CD4-positive, alpha-beta memory T cell (primary cell): ENCODE data around the gene DHDH. TPM values are rescaled to one million over a fixed set of nuclear protein-coding genes. Genes with fewer than 3 reads are reported as not detected.

Source experiments
- CTCF ChIA-PET: fragments of 350-600 bp; sonication (Branson Sonifier 250); formaldehyde crosslinking; loops from one replicate; lab custom pipeline; 2021; ENCODE audit warnings: inconsistent platforms; ENCODE audit not compliant: partially characterized antibody; lab: Charles Lee
- POLR2A ChIA-PET: fragments of 350-600 bp; sonication (Branson Sonifier 250); formaldehyde crosslinking; loops from one replicate; lab custom pipeline; 2021; ENCODE audit not compliant: partially characterized antibody; lab: Charles Lee
- DNase-seq, 5 donors: peaks; one replicate each; pipeline versions ENCODE4 v3.0.0 to v3.0.0-alpha.2; 2020 to 2022; ENCODE audit warnings: mixed read lengths in 1 of 5
- H3K27ac ChIP-seq: one replicate; pipeline ENCODE4 v1.7.0; 2013; ENCODE audit warnings: low read depth, low read length
- H3K27me3 ChIP-seq: 2 replicates; pipeline ENCODE4 v1.7.0; 2013; ENCODE audit warnings: mild to moderate bottlenecking, low read length, moderate library complexity; ENCODE audit not compliant: insufficient read depth
- H3K36me3 ChIP-seq: 2 replicates; pipeline ENCODE4 v1.7.0; 2013; ENCODE audit warnings: mild to moderate bottlenecking, low read length, moderate library complexity; ENCODE audit not compliant: insufficient read depth
- H3K4me1 ChIP-seq: 2 replicates; pipeline ENCODE4 v1.7.0; 2013; ENCODE audit warnings: mild to moderate bottlenecking, low read length, moderate library complexity; ENCODE audit not compliant: insufficient read depth
- H3K4me3 ChIP-seq, 2 donors: one replicate each; pipeline ENCODE4 v1.7.0; 2013; ENCODE audit warnings: low read length in 2 of 2, mild to moderate bottlenecking in 1 of 2
- H3K9me3 ChIP-seq, 2 donors: one replicate each; pipeline ENCODE4 v1.7.0; 2013; ENCODE audit warnings: low read length in 2 of 2, control low read depth in 1 of 2; ENCODE audit not compliant: control insufficient read depth in 1 of 2
- H3K27ac Mint-ChIP-seq, 7 donors: one replicate each; pipeline ENCODE4 v1.8.0; 2020 to 2021; ENCODE audit warnings: mixed read lengths in 7 of 7, mild to moderate bottlenecking in 6 of 7, inconsistent platforms in 3 of 7, moderate library complexity in 3 of 7
- H3K27me3 Mint-ChIP-seq, 2 donors: one replicate each; pipeline ENCODE4 v1.8.0; 2020 to 2021; ENCODE audit warnings: mixed read lengths in 2 of 2
- H3K36me3 Mint-ChIP-seq, 2 donors: one replicate each; pipeline ENCODE4 v1.8.0; 2020 to 2021; ENCODE audit warnings: mixed read lengths in 2 of 2, inconsistent platforms in 1 of 2, mild to moderate bottlenecking in 1 of 2
- H3K4me1 Mint-ChIP-seq, 4 donors: one replicate each; pipeline ENCODE4 v1.8.0; 2020 to 2021; ENCODE audit warnings: mixed read lengths in 4 of 4, mild to moderate bottlenecking in 1 of 4
- H3K4me3 Mint-ChIP-seq, 8 donors: one replicate each; pipeline ENCODE4 v1.8.0; 2020 to 2021; ENCODE audit warnings: mixed read lengths in 8 of 8, mild to moderate bottlenecking in 7 of 8, moderate library complexity in 6 of 8, inconsistent platforms in 3 of 8
- H3K9me3 Mint-ChIP-seq, 8 donors: one replicate each; pipeline ENCODE4 v1.8.0; 2020 to 2021; ENCODE audit warnings: mixed read lengths in 8 of 8, mild to moderate bottlenecking in 5 of 8, inconsistent platforms in 3 of 8, moderate library complexity in 1 of 8
- intact Hi-C: fragments of 100-400 bp; cut with micrococcal nuclease; formaldehyde crosslinking; loops from one replicate; pipeline ENCODE4 v1.15.1; 2023
- polyA plus RNA-seq, 2 donors: library from polyadenylated mRNA; unstranded; fragments of 300-500 nt; fragmentation: Illumina TruSeq; gene quantifications; one replicate each; pipeline ENCODE4 v1.2.3, GENCODE V29; 2021
- total RNA-seq, 2 experiments: library from RNA; stranded (reverse); gene quantifications; one replicate each; pipeline ENCODE4 v1.2.3, GENCODE V29; 2021

The DHDH gene
- total and polyA plus RNA-seq, 4 experiments from 2014 or later = 0.60 to 1.6 (median 1.2) TPM

GRCh38 chr19:48953990-48954594 lies 20.6 kb downstream of the DHDH start:
- H3K27me3 ChIP-seq = no peaks in the 10 kb centered on the region
- H3K9me3 Mint-ChIP-seq = no peaks in the 10 kb centered on the region
- H3K27ac ChIP-seq = peak overlapping the region; percentile 86
- intact Hi-C loops = loop anchor here (1.0 kb wide), 2 partner anchors 11 to 21 kb away; partner anchors contain the start of genes DHDH and FTL
- H3K36me3 Mint-ChIP-seq = peaks cover 6 to 18% of the 10 kb centered on the region in 2 donors
- ChIA-PET CTCF (interaction anchor here (0.6 to 3.1 kb wide), 7 partner anchors 12 to 200 kb away, joined by 3 to 15 read pairs (median 3); partner anchors contain the start of genes GYS1 and RUVBL2), POLR2A (interaction anchor here (0.6 to 6.8 kb wide), 10 partner anchors 12 to 234 kb away, joined by 3 to 99 read pairs (median 8); partner anchors contain the start of genes DHDH, FTL, GYS1 and NUCB1)
- H3K27ac Mint-ChIP-seq = peak overlapping the region; percentile 67 to 92 (median 86)
- peaks cover 12 to 34% (median 27%) of the 10 kb centered on the region in 4 donors for H3K4me1 Mint-ChIP-seq
- H3K4me3 Mint-ChIP-seq = peak overlapping the region; percentile 79 to 94 (median 90)
- no peak for DNase-seq
- H3K9me3 ChIP-seq = no peaks in the 10 kb centered on the region
- no peaks in the 10 kb centered on the region for H3K36me3 ChIP-seq
- H3K4me1 ChIP-seq = peaks cover 20% of the 10 kb centered on the region
- H3K27me3 Mint-ChIP-seq = no peaks in the 10 kb centered on the region
- H3K4me3 ChIP-seq = peak overlapping the region in 1 of 2 donors; percentile 87

- no peaks in the 10 kb centered on the region for H3K27me3 Mint-ChIP-seq
Measured at GRCh38 chr19:48954595-48955307, 21.3 kb downstream of the DHDH start, which contains the start of gene BAX. BAX (plus strand) TSS chr19:48954875; CDS start chr19:48954929, 54 bp downstream.

GRCh38 chr19:48955308-48955958 lies 21.9 kb downstream of the DHDH start:
- Mint-ChIP-seq H3K9me3 (no peaks in the 10 kb centered on the region), H3K4me1 (peaks cover 12 to 34% (median 27%) of the 10 kb centered on the region in 4 donors), H3K36me3 (peaks cover 6 to 18% of the 10 kb centered on the region in 2 donors), H3K4me3 (peak overlapping the region; percentile 79 to 93 (median 90)), H3K27me3 (no peaks in the 10 kb centered on the region), H3K27ac (peak overlapping the region; percentile 68 to 90 (median 86))
- Histone ChIP-seq H3K27me3 (no peaks in the 10 kb centered on the region), H3K27ac (peak overlapping the region; percentile 86), H3K4me1 (peaks cover 25% of the 10 kb centered on the region), H3K36me3 (no peaks in the 10 kb centered on the region), H3K9me3 (no peaks in the 10 kb centered on the region), H3K4me3 (peak overlapping the region; percentile 76 to 87)
- CTCF ChIA-PET = interaction anchor here (0.8 to 1.3 kb wide), 2 partner anchors 15 to 160 kb away, joined by 3 to 4 read pairs; no protein-coding TSS in a partner anchor
- intact Hi-C loops = no loop called here
- POLR2A ChIA-PET = interaction anchor here (2.2 to 6.8 kb wide), 5 partner anchors 10 to 83 kb away, joined by 10 to 99 read pairs (median 13); partner anchors contain the start of genes FTL, GYS1, NUCB1 and PPP1R15A
- no peak for DNase-seq

More at GRCh38 chr19:48954595-48955307, 21.3 kb downstream of the DHDH start, which contains the start of gene BAX:
- H3K36me3 Mint-ChIP-seq = peaks cover 6 to 18% of the 10 kb centered on the region in 2 donors
- CTCF ChIA-PET = interaction anchor here (1.3 to 3.1 kb wide), 4 partner anchors 11 to 159 kb away, joined by 3 to 15 read pairs (median 8); partner anchors contain the start of genes GYS1 and RUVBL2
- Histone ChIP-seq H3K27me3 (no peaks in the 10 kb centered on the region), H3K4me1 (peaks cover 23% of the 10 kb centered on the region), H3K36me3 (no peaks in the 10 kb centered on the region), H3K27ac (peak within 1 kb of the TSS; percentile 86), H3K9me3 (no peaks in the 10 kb centered on the region), H3K4me3 (peak within 1 kb of the TSS; percentile 76 to 87)
- H3K4me3 Mint-ChIP-seq = peak within 1 kb of the TSS; percentile 79 to 94 (median 90)
- POLR2A ChIA-PET = interaction anchor here (0.6 to 6.8 kb wide), 10 partner anchors 11 to 234 kb away, joined by 3 to 99 read pairs (median 8); partner anchors contain the start of genes DHDH, FTL, GYS1 and NUCB1
- H3K4me1 Mint-ChIP-seq = peaks cover 12 to 34% (median 27%) of the 10 kb centered on the region in 4 donors
- peak; percentile 69 to 81 (median 74) for DNase-seq
- intact Hi-C loops = loop anchor here (1.0 kb wide), 2 partner anchors 11 to 21 kb away; partner anchors contain the start of genes DHDH and FTL
- no peaks in the 10 kb centered on the region for H3K9me3 Mint-ChIP-seq
- peak within 1 kb of the TSS; percentile 77 to 92 (median 86) for H3K27ac Mint-ChIP-seq

- Mint-ChIP-seq H3K27ac (peak overlapping the region in 3 of 7 donors; percentile 19 to 62 (median 36)), H3K4me1 (peaks cover 24 to 57% (median 41%) of the 10 kb centered on the region in 4 donors), H3K9me3 (peaks cover 0 to 1% (median 0%) of the 10 kb centered on the region in 8 donors), H3K36me3 (peaks cover 6 to 18% of the 10 kb centered on the region in 2 donors), H3K4me3 (peak overlapping the region in 3 of 8 donors; percentile 13 to 42 (median 13)), H3K27me3 (no peaks in the 10 kb centered on the region)
- no peak overlapping the region for H3K4me3 ChIP-seq
- no peaks in the 10 kb centered on the region for H3K36me3 ChIP-seq
- DNase-seq = no peak
- H3K27me3 ChIP-seq = no peaks in the 10 kb centered on the region
- H3K4me1 ChIP-seq = peaks cover 38% of the 10 kb centered on the region
- ChIA-PET CTCF (interaction anchor here (0.6 to 1.2 kb wide), 2 partner anchors 12 to 118 kb away, joined by 3 read pairs; no protein-coding TSS in a partner anchor), POLR2A (interaction anchor here (1.1 to 6.8 kb wide), 3 partner anchors 8 to 233 kb away, joined by 3 to 99 read pairs (median 5); partner anchors contain the start of gene FTL)
- no peaks in the 10 kb centered on the region for H3K9me3 ChIP-seq
- H3K27ac ChIP-seq = no peak overlapping the region
- intact Hi-C loops = no loop called here
Measured at GRCh38 chr19:48958006-48958405, 24.5 kb downstream of the DHDH start.

DNA sequence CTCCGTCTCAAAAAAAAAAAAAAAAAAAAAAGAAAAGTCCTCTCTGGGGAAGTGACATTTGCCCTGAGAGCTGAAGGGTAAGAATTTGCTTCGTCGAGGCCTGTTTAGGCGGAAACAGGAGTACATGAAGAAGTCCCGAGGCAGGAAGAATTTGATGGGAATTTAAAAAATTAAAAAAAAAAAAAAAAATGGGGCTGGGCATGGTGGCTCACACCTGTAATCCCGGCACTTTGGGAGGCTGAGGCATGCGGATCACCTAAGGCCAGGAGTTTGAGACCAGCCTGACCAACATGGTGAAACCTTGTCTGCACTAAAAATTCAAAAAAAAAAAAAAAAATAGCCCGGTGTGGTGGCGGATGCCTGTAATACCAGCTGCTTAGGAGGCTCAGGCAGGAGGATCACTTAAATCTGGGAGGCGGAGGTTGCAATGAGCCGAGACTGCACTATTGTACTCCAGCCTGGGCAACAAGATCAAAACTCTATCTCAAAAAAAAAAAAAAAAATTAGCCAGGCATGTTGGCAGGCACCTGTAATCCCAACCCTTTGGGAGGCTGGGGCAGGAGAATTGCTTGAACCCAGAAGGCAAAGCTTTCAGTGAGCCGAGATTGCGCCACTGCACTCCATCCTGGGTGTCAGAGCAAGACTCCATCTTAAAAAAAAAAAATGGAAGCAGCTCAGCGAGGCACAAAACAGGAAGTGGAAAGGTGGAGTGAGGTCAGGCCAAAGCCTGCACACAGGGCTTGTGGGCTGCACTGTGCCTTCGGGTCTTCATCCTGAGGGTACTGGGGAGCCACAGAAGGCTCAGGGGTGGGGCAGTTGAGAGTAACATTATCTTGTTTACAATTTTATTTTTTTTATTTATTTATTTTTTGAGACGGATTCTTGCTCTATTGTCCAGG lies 26.1 kb downstream of the DHDH start:
- peaks cover 30 to 69% (median 51%) of the 10 kb centered on the region in 4 donors for H3K4me1 Mint-ChIP-seq
- Histone ChIP-seq H3K4me1 (peaks cover 49% of the 10 kb centered on the region), H3K36me3 (no peaks in the 10 kb centered on the region), H3K9me3 (no peaks in the 10 kb centered on the region), H3K4me3 (no peak overlapping the region), H3K27me3 (no peaks in the 10 kb centered on the region), H3K27ac (no peak overlapping the region)
- no peaks in the 10 kb centered on the region for H3K27me3 Mint-ChIP-seq
- H3K9me3 Mint-ChIP-seq = peaks cover 0 to 1% (median 0%) of the 10 kb centered on the region in 8 donors
- CTCF ChIA-PET = interaction anchor here (0.7 to 1.3 kb wide), 2 partner anchors 117 to 164 kb away, joined by 3 read pairs; no protein-coding TSS in a partner anchor
- POLR2A ChIA-PET = interaction anchor here (0.6 to 2.1 kb wide), 10 partner anchors 8 to 1720 kb away, joined by 3 to 11 read pairs (median 4); partner anchors contain the start of genes DHDH, GYS1, PPP1R15A and RUVBL2
- no peak for DNase-seq
- H3K27ac Mint-ChIP-seq = peak overlapping the region in 2 of 7 donors; percentile 8 to 76
- peaks cover 6 to 16% of the 10 kb centered on the region in 2 donors for H3K36me3 Mint-ChIP-seq
- intact Hi-C loops = no loop called here
- H3K4me3 Mint-ChIP-seq = no peak overlapping the region
